Tibial artery (tissue), 4 donors: Measurements from ENCODE around the gene CNTN6.
A peak's percentile ranks its signal among the peaks of the same experiment; 100 is the strongest.

Source experiments
- DNase-seq, 2 donors: peaks; one replicate each; pipeline ENCODE4 v3.0.0-alpha.2; 2019
- H3K27ac ChIP-seq, 2 donors: fragments of 200-600 bp; sonication (generic) in 1 of 2; 1 replicate in 1 of 2; 2 replicates in 1 of 2; pipeline ENCODE4 v1.5.1; 2018 to 2019; ENCODE audit warnings: mild to moderate bottlenecking in 1 of 2
- H3K27me3 ChIP-seq, 2 donors: fragments of 200-600 bp; sonication (generic) in 1 of 2; one replicate each; pipeline versions ENCODE4 v1.5.1 to v1.6.0; 2016 to 2019
- H3K36me3 ChIP-seq, 3 donors: fragments of 200-600 bp; sonication (generic) in 2 of 3; one replicate each; pipeline ENCODE4 v1.5.1; 2016 to 2019; ENCODE audit warnings: mild to moderate bottlenecking in 2 of 3
- H3K4me1 ChIP-seq, 4 donors: fragments of 200-600 bp; sonication (generic) in 2 of 4; 1 replicate in 3 of 4; 2 replicates in 1 of 4; pipeline ENCODE4 v1.5.1; 2016 to 2019
- H3K4me3 ChIP-seq, 2 donors: fragments of 200-600 bp; sonication (generic) in 1 of 2; 1 replicate in 1 of 2; 2 replicates in 1 of 2; pipeline ENCODE4 v1.5.1; 2018 to 2019; ENCODE audit warnings: mild to moderate bottlenecking in 2 of 2
- H3K9me3 ChIP-seq, 3 donors: fragments of 200-600 bp; sonication (generic) in 1 of 3; one replicate each; pipeline ENCODE4 v1.5.1; 2016 to 2019
- CTCF ChIP-seq, 2 experiments: fragments of 200-600 bp in 1 of 2; fragments of 450-650 bp in 1 of 2; IDR thresholded peaks; one replicate each; pipeline ENCODE4 v1.5.1; 2017 to 2019; ENCODE audit warnings: antibody characterized with exemption in 2 of 2, mild to moderate bottlenecking in 1 of 2, moderate library complexity in 1 of 2
- intact Hi-C: fragments of 100-400 bp; cut with DNase I; formaldehyde crosslinking; loops from one replicate; pipeline ENCODE4 v1.15.0; 2023; ENCODE audit warnings: low total_unique reads

The CNTN6 gene

GRCh38 chr3:1171320-1171719 is 78.5 kb downstream of the CNTN6 start:
- TF ChIP-seq CTCF (IDR thresholded peaks at IDR 0.05) = no peak
- Histone ChIP-seq H3K27ac (no peak overlapping the region), H3K27me3 (no peaks in the 10 kb centered on the region), H3K4me1 (no peaks in the 10 kb centered on the region), H3K9me3 (no peaks in the 10 kb centered on the region), H3K4me3 (no peak overlapping the region), H3K36me3 (no peaks in the 10 kb centered on the region)
- intact Hi-C loops = no loop called here
- DNase-seq = no peak

GRCh38 chr3:1172644-1173043 is 79.8 kb downstream of the CNTN6 start:
- no peak for TF ChIP-seq CTCF (IDR thresholded peaks at IDR 0.05)
- no peaks in the 10 kb centered on the region for H3K4me1 ChIP-seq
- no peak overlapping the region for H3K27ac ChIP-seq
- intact Hi-C loops = no loop called here
- no peaks in the 10 kb centered on the region for H3K27me3 ChIP-seq
- DNase-seq = no peak
- H3K36me3 ChIP-seq = no peaks in the 10 kb centered on the region
- H3K9me3 ChIP-seq = no peaks in the 10 kb centered on the region
- H3K4me3 ChIP-seq = no peak overlapping the region

GRCh38 chr3:1179146-1179545 is 86.3 kb downstream of the CNTN6 start:
- no peak overlapping the region for H3K27ac ChIP-seq
- no peaks in the 10 kb centered on the region for H3K27me3 ChIP-seq
- intact Hi-C loops = no loop called here
- H3K9me3 ChIP-seq = no peaks in the 10 kb centered on the region
- no peaks in the 10 kb centered on the region for H3K4me1 ChIP-seq
- DNase-seq = no peak
- TF ChIP-seq CTCF (IDR thresholded peaks at IDR 0.05) = no peak
- no peak overlapping the region for H3K4me3 ChIP-seq
- H3K36me3 ChIP-seq = no peaks in the 10 kb centered on the region

GRCh38 chr3:1183320-1184048 is 90.7 kb downstream of the CNTN6 start:
- TF ChIP-seq CTCF (IDR thresholded peaks at IDR 0.05) = no peak
- H3K27ac ChIP-seq = no peak overlapping the region
- peak in 1 of 2 donors; percentile 37 for DNase-seq
- H3K4me1 ChIP-seq = no peaks in the 10 kb centered on the region
- no peak overlapping the region for H3K4me3 ChIP-seq
- intact Hi-C loops = no loop called here
- H3K27me3 ChIP-seq = no peaks in the 10 kb centered on the region
- no peaks in the 10 kb centered on the region for H3K9me3 ChIP-seq
- no peaks in the 10 kb centered on the region for H3K36me3 ChIP-seq

GRCh38 chr3:1190569-1190968 is 97.7 kb downstream of the CNTN6 start:
- intact Hi-C loops = no loop called here
- H3K4me3 ChIP-seq = no peak overlapping the region
- H3K9me3 ChIP-seq = no peaks in the 10 kb centered on the region
- TF ChIP-seq CTCF (IDR thresholded peaks at IDR 0.05) = no peak
- no peaks in the 10 kb centered on the region for H3K4me1 ChIP-seq
- H3K27ac ChIP-seq = no peak overlapping the region
- DNase-seq = no peak
- no peaks in the 10 kb centered on the region for H3K27me3 ChIP-seq
- H3K36me3 ChIP-seq = no peaks in the 10 kb centered on the region

GRCh38 chr3:1191026-1191425 is 98.2 kb downstream of the CNTN6 start:
- no peak overlapping the region for H3K27ac ChIP-seq
- no peaks in the 10 kb centered on the region for H3K27me3 ChIP-seq
- H3K36me3 ChIP-seq = no peaks in the 10 kb centered on the region
- H3K9me3 ChIP-seq = no peaks in the 10 kb centered on the region
- intact Hi-C loops = no loop called here
- no peak for TF ChIP-seq CTCF (IDR thresholded peaks at IDR 0.05)
- no peak overlapping the region for H3K4me3 ChIP-seq
- DNase-seq = no peak
- no peaks in the 10 kb centered on the region for H3K4me1 ChIP-seq
